Vagina (tissue), 2 donors: ENCODE results near the gene NGRN. TPM values are rescaled to one million over a fixed set of nuclear protein-coding genes. Genes with fewer than 3 reads are reported as not detected.
A peak's percentile ranks its signal among the peaks of the same experiment; 100 is the strongest.
"Not testable (repeated sequence)": the region's sequence is repeated elsewhere in the genome, so short reads cannot be mapped to it uniquely, and the experiment has no call there.

Source experiments
- DNase-seq, 2 donors: peaks; one replicate each; pipeline ENCODE4 v3.0.0-alpha.2; 2017; ENCODE audit errors: extremely low spot score in 2 of 2
- H3K27ac ChIP-seq: fragments of 200-600 bp; sonication (generic); one replicate; pipeline ENCODE4 v1.5.1; 2019
- H3K27me3 ChIP-seq: fragments of 200-600 bp; sonication (generic); one replicate; pipeline ENCODE4 v1.5.1; 2019
- H3K36me3 ChIP-seq, 2 donors: fragments of 200-600 bp; sonication (generic); one replicate each; pipeline ENCODE4 v1.5.1; 2017 to 2019
- H3K4me1 ChIP-seq: fragments of 200-600 bp; sonication (generic); one replicate; pipeline ENCODE4 v1.5.1; 2019
- H3K4me3 ChIP-seq, 2 donors: fragments of 200-600 bp; sonication (generic); 1 replicate in 1 of 2; 2 replicates in 1 of 2; pipeline ENCODE4 v1.5.1; 2016 to 2019
- H3K9me3 ChIP-seq: fragments of 200-600 bp; sonication (generic); one replicate; pipeline ENCODE4 v1.5.1; 2019
- CTCF ChIP-seq, 3 experiments: fragments of 450-650 bp in 2 of 3; fragments of 200-600 bp in 1 of 3; sonication (generic) in 1 of 3; IDR thresholded peaks; one replicate each; pipeline ENCODE4 v1.5.1; 2017 to 2019; ENCODE audit warnings: antibody characterized with exemption in 3 of 3, mild to moderate bottlenecking in 2 of 3, moderate library complexity in 2 of 3
- POLR2A ChIP-seq, 2 donors: fragments of 450-650 bp; IDR thresholded peaks; one replicate each; pipeline ENCODE4 v1.6.1; 2017; ENCODE audit warnings: antibody characterized with exemption in 2 of 2, mild to moderate bottlenecking in 2 of 2, moderate library complexity in 2 of 2
- POLR2AphosphoS5 ChIP-seq, 2 donors: sonication (generic); formaldehyde crosslinking; IDR thresholded peaks; one replicate each; pipeline ENCODE4 v1.9.0; 2017; ENCODE audit warnings: antibody characterized with exemption in 2 of 2, mild to moderate bottlenecking in 2 of 2, low read depth in 1 of 2; ENCODE audit not compliant: insufficient read depth in 1 of 2
- intact Hi-C: fragments of 100-400 bp; cut with DNase I; formaldehyde crosslinking; loops from one replicate; pipeline ENCODE4 v1.15.1; 2023
- total RNA-seq: library from RNA; depleted of rRNA; stranded (reverse); fragments of >200 nt; gene quantifications from one replicate; pipeline ENCODE4 v1.2.3, GENCODE V29; 2016

The NGRN gene
- total RNA-seq, 1 donor from 2014 or later = 59.2 TPM

GRCh38 chr15:90268415-90268814 lies 2.9 kb downstream of the NGRN start:
- Histone ChIP-seq H3K9me3 (no peaks in the 10 kb centered on the region), H3K36me3 (peaks cover 0 to 34% of the 10 kb centered on the region in 2 donors), H3K27me3 (no peaks in the 10 kb centered on the region), H3K4me1 (peaks cover 63% of the 10 kb centered on the region), H3K4me3 (peak overlapping the region; percentile 71 to 84), H3K27ac (no peak overlapping the region)
- intact Hi-C loops = no loop called here
- no peak for DNase-seq
- no peak for TF ChIP-seq POLR2AphosphoS5 (IDR thresholded peaks at IDR 0.05; ENCODE audit: insufficient read depth in 1 of 2, low read depth in 1 of 2)
- no peak for TF ChIP-seq POLR2A (IDR thresholded peaks at IDR 0.05)
- no peak for TF ChIP-seq CTCF (IDR thresholded peaks at IDR 0.05)

GRCh38 chr15:90270502-90271150 lies 5.2 kb downstream of the NGRN start:
- Histone ChIP-seq H3K4me1 (peaks cover 51% of the 10 kb centered on the region), H3K4me3 (no peak overlapping the region), H3K27ac (no peak overlapping the region), H3K27me3 (no peaks in the 10 kb centered on the region), H3K36me3 (peaks cover 0 to 34% of the 10 kb centered on the region in 2 donors), H3K9me3 (no peaks in the 10 kb centered on the region)
- no peak for DNase-seq
- intact Hi-C loops = no loop called here
- TF ChIP-seq POLR2AphosphoS5 (IDR thresholded peaks at IDR 0.05; ENCODE audit: insufficient read depth in 1 of 2, low read depth in 1 of 2) = no peak
- TF ChIP-seq CTCF (IDR thresholded peaks at IDR 0.05) = no peak
- TF ChIP-seq POLR2A (IDR thresholded peaks at IDR 0.05) = no peak

GRCh38 chr15:90271459-90272166 lies 6.1 kb downstream of the NGRN start:
- H3K36me3 ChIP-seq = peaks cover 0 to 34% of the 10 kb centered on the region in 2 donors
- H3K4me3 ChIP-seq = no peak overlapping the region
- H3K4me1 ChIP-seq = peaks cover 47% of the 10 kb centered on the region
- no peak for DNase-seq
- no peak overlapping the region for H3K27ac ChIP-seq
- no peaks in the 10 kb centered on the region for H3K27me3 ChIP-seq
- intact Hi-C loops = no loop called here
- no peak for TF ChIP-seq POLR2AphosphoS5 (IDR thresholded peaks at IDR 0.05; ENCODE audit: insufficient read depth in 1 of 2, low read depth in 1 of 2)
- TF ChIP-seq POLR2A (IDR thresholded peaks at IDR 0.05) = no peak
- TF ChIP-seq CTCF (IDR thresholded peaks at IDR 0.05) = no peak
- H3K9me3 ChIP-seq = no peaks in the 10 kb centered on the region

- H3K36me3 ChIP-seq, H3K9me3 ChIP-seq, intact Hi-C loops, H3K27ac ChIP-seq, H3K27me3 ChIP-seq, H3K4me1 ChIP-seq, DNase-seq, H3K4me3 ChIP-seq: not testable (repeated sequence)
Observed at GRCh38 chr15:90278467-90278866, 13.0 kb downstream of the NGRN start.

- H3K27me3 ChIP-seq, H3K9me3 ChIP-seq, intact Hi-C loops, DNase-seq, H3K27ac ChIP-seq, H3K4me3 ChIP-seq, H3K36me3 ChIP-seq, H3K4me1 ChIP-seq: not testable (repeated sequence)
Observed at GRCh38 chr15:90280743-90281142, 15.3 kb downstream of the NGRN start.

- H3K36me3 ChIP-seq, H3K4me3 ChIP-seq, intact Hi-C loops, DNase-seq, H3K27ac ChIP-seq, H3K9me3 ChIP-seq, H3K27me3 ChIP-seq, H3K4me1 ChIP-seq: not testable (repeated sequence)
Observed at GRCh38 chr15:90281637-90282036, 16.2 kb downstream of the NGRN start.
